HG02870 (cell line): ENCODE data around the gene EVI5L.
"Not testable (repeated sequence)": the region's sequence is repeated elsewhere in the genome, so short reads cannot be mapped to it uniquely, and the experiment has no call there.

Source experiments
- ATAC-seq: cut with Tn5 transposase; IDR thresholded peaks from one replicate; pipeline ENCODE4 v1.9.1; 2021; ENCODE audit warnings: mild to moderate bottlenecking, moderate library complexity; ENCODE audit not compliant: unreplicated experiment

Gene EVI5L

GRCh38 chr19:7816040-7816439 lies 14.0 kb upstream of the EVI5L start:
- ATAC-seq = not testable (repeated sequence)

DNA sequence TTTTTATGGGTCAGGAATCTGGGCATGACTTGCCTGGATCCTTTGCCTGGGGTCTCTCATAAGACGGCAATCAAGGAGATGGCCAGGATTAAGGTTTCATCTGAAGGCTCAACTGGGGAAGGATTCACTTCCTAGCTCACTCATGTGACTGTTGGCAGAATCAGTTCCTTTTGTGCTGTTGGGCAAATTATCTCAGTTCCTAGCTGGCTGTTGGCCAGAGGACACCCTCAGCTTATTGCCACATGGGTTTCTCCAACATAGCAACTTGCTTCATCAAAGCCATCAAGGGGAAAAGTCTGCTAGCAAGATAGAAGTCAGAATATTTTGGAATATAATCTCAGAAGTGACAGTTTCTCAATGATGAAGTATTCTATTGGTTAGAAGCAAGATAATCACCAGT lies 12.2 kb upstream of the EVI5L start:
- ATAC-seq = no peak

- no peak for ATAC-seq
Observed at GRCh38 chr19:7818806-7819205, 11.2 kb upstream of the EVI5L start.

DNA sequence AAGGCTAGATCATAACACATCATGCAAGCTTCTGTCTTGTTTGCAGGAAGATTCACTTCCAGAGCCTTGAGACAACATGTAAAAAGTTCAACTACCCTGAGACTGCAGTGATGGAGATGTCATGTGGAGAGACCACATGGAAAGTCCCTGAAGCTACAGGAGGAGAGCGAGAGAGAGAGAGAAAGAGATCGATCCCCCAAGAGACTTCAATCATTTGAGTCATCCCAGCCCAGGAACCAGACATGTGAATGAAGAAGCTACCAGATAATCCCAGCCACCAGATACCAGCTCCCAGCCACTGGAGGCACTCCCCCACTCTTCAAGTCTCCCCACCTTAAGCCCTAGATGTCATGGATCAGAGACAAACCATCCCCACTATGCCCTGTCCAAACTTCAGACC lies 10.7 kb upstream of the EVI5L start:
- ATAC-seq = no peak

DNA sequence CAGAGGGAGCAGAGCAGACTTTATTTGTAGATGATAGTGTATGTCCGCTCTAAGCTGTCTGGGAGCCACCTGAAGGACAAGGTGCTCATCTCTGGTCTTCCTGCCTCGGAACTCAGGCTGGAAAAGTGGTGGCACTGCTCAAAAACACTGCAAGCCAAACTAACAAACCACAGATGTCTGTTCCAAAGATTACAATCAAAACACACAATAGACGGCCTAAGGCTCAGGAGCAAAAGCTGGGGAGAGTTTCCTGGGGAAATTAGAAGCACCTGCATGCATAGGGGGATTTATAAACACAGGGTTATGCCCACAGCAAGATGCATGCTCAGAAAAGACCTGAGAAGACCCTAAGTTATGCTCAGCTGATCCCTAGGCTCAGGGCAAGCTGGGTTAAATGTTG lies 9.4 kb upstream of the EVI5L start:
- no peak for ATAC-seq

- no peak for ATAC-seq
Observed at GRCh38 chr19:7822910-7823515, 7.0 kb upstream of the EVI5L start.

GRCh38 chr19:7823686-7824301 lies 6.2 kb upstream of the EVI5L start:
- no peak for ATAC-seq

DNA sequence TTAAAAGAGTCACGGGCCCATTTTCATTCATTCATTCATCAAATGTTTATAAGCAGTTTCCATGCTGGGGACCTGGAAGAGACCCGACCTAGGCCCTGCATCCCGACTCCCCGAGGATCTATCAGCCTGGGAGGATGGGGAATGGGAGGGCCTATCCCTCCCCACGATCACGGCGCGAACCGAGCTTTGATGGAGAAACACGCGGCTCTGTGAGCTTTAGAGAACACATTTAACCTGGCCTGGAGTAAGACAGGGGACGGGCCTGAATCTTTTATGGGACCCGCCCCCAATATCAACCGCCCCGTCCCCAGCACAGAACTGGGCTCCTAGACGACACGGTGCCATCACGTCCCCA lies 875 bp upstream of the EVI5L start:
- no peak for ATAC-seq

DNA sequence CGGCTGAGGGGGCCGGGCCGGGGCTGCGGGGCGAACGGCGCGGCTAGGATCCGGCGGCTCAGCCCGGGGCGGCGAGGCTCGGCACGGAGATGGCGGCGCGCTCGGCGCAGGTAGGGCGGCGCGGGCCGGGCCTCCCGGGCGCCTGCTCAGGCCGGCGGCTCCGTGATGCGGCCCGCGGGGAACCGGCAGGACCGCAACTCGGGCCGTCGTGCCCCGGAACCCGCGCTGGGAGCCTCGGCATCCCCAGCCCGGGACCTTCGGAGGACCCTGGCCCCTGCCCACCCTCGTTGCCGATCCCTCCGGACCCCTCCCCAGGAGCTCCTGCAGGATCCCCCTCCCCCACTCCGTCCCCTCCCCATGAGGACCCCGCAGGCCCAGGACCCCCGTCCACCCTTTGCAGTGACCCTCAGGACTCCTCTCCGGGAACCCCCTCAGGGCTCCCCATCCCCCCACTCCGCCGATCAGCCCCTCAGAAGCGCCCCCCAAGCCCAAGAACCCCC lies 304 bp downstream of the EVI5L start:
- peak; percentile 2 for ATAC-seq

DNA sequence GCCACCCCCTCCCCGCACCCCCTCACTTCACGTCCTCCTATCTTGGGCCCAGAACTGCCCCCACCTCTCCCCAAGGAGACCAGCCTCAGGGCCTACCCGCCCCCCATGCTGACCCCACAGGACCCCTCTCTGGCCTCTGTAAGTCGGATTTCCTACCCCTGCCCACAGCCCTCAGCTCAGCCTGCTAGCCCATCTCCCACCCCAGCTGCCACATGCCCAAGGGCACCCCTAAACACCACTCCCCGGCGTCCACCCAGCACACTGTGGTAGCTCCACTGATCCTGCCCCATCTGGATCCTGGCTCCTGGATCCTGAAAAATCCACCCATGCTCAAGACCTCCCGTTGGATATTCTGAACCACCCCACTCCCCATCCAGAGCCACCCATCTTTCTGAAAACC lies 805 bp downstream of the EVI5L start:
- ATAC-seq = no peak

- no peak for ATAC-seq
Observed at GRCh38 chr19:7831452-7831851, 1.4 kb downstream of the EVI5L start.

DNA sequence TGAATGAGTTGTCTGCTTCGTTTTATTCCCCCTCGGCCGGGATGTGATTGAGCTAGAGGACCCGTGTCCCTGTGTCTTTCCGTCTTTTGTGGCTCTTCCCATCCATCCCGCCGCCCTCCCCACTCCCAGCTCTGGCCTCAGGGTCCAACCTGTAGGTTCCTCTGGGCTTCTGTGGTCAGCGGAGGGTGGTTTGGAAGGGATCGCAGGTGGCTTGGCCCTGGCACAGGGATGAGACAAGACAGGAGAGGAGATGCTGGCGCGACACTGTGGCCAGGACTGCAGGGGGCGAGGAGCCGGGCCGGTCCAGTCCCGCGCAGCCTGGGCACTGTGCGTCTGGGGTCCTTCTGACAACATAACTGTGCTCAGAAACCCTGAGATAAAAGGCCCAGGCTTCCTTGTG lies 2.0 kb downstream of the EVI5L start:
- ATAC-seq = no peak

GRCh38 chr19:7832781-7833180 lies 2.8 kb downstream of the EVI5L start:
- no peak for ATAC-seq

GRCh38 chr19:7833225-7834099 lies 3.4 kb downstream of the EVI5L start:
- ATAC-seq = no peak

GRCh38 chr19:7839476-7839875 lies 9.5 kb downstream of the EVI5L start:
- ATAC-seq = no peak

GRCh38 chr19:7840629-7841028 lies 10.6 kb downstream of the EVI5L start:
- ATAC-seq = no peak

GRCh38 chr19:7841751-7842660 lies 12.0 kb downstream of the EVI5L start:
- ATAC-seq = no peak

DNA sequence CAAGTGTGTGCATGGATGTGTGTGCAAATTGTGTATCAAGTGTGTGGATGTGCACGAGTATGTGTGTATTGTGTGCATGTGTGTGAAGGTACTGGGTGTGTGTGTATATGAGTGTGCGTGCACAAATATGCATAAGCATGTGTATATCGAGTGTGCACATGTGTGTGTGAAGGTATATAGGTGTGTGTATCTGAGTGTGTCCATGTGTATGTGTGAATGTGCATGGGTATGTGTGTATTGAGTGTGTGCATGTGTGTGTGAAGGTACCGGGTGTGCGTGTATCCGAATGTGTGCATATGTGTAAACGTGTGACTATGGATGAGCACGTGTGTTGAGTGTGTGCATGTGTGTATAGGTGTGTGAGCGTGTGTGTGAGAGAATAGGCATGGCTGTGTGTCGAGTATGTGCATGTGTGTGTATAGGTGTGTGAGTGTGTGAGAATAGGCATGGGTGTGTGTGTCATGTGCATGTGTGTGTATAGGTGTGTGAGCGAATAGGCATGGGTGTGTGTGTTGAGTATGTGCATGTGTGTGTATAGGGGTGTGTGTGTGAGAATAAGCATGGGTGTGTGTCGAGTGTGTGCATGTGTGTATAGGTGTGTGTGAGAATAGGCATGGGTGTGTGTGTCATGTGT lies 12.8 kb downstream of the EVI5L start:
- ATAC-seq = no peak

DNA sequence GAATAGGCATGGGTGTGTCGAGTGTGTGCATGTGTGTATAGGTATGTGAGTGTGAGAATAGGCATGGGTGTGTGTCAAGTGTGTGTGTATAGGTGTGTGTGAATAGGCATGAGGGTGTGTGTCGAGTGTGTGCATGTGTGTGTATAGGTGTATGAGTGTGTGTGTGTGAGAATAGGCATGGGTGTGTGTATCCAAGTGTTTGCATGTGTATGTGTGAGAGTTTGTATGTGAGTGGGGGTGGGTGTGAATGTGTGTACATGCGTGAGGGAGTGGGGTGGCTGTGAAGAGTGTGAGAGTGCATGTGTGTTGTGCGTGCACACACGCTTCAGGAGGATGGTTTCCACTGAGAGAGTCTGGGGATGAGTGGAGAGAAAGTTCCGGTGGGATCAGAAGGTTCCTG lies 13.5 kb downstream of the EVI5L start:
- ATAC-seq = no peak

DNA sequence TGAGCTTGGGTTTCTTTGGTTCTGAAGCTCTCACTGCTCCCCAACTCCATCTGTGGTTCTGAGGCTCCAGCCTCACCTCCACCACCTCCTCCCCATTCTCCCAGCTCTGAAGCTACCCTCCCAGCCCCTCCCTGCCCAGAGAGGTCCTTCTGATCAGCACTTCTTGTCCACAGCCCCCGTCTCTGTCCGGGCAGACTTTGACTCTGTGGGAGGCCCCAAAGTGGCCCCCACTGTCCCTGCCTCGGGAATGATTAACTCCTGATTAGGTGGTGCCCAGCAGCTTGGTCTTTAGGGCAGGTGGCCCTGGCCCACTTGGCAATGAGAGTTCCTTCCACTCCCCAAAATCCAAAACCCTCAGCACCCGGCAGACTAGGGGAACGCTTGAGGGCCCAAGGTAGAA lies 14.4 kb downstream of the EVI5L start:
- no peak for ATAC-seq

GRCh38 chr19:7844951-7845350 lies 14.9 kb downstream of the EVI5L start:
- no peak for ATAC-seq
